GM12878 (cell line): ENCODE measurements around the gene FCN2. TPM values are rescaled to one million over a fixed set of nuclear protein-coding genes. Genes with fewer than 3 reads are reported as not detected.

Experiments used
- ATAC-seq: fragments of 200-7000 bp; cut with Tn5 transposase; 3 replicates; pipeline ENCODE4 v1.9.1; 2020; ENCODE audit warnings: mild to moderate bottlenecking, moderate library complexity
- BruUV-seq: library from RNA; stranded (reverse); fragments of 400-500 nt; replicated peaks from 2 replicates; lab custom pipeline; 2021; lab: Mats Ljungman, UMichigan
- CTCF ChIA-PET: fragments of 300-600 bp; sonication (Branson Sonifier 250); formaldehyde crosslinking; extraction: SDS; loops from one replicate; lab custom pipeline; 2021; ENCODE audit warnings: inconsistent platforms; lab: Yijun Ruan, JAX
- POLR2A ChIA-PET: fragments of 350-600 bp; formaldehyde crosslinking; extraction: SDS; loops from one replicate; lab custom pipeline; 2021; ENCODE audit warnings: inconsistent platforms; lab: Charles Lee
- RAD21 ChIA-PET: fragments of 300-600 bp; sonication (Branson Sonifier 250); formaldehyde crosslinking; loops from one replicate; lab custom pipeline; 2023; ENCODE audit warnings: antibody characterized with exemption; ENCODE audit not compliant: unreplicated experiment; lab: Charles Lee
- SMC1A ChIA-PET: fragments of 300-600 bp; sonication (Branson Sonifier 250); formaldehyde crosslinking; loops from one replicate; lab custom pipeline; 2023; ENCODE audit not compliant: unreplicated experiment, uncharacterized antibody; lab: Charles Lee
- DNase-seq: peaks from one replicate; pipeline ENCODE4 v3.0.0-alpha.2; 2011; ENCODE audit warnings: low read depth, low spot score
- FAIRE-seq: peaks from 3 replicates; lab custom pipeline; 2011; peaks lifted over from hg19 to GRCh38; lab: Jason Lieb, UNC
- H2AFZ ChIP-seq: 2 replicates; pipeline ENCODE4 v1.6.0; 2011; ENCODE audit warnings: low read depth, low read length, control low read depth; ENCODE audit not compliant: control insufficient read depth
- H3K27ac ChIP-seq: 2 replicates; pipeline ENCODE4 v1.5.1; 2011; ENCODE audit warnings: control low read depth; ENCODE audit not compliant: control insufficient read depth, insufficient read depth
- H3K27me3 ChIP-seq, 2 experiments: replicated peaks in 1 of 2; 2 replicates each; pipeline versions ENCODE4 v1.6.0 to v1.6.1; 2011; ENCODE audit warnings: low read length in 1 of 2; ENCODE audit not compliant: control insufficient read depth in 2 of 2, insufficient read depth in 2 of 2
- H3K36me3 ChIP-seq, 2 experiments: 2 replicates each; pipeline ENCODE4 v1.5.1; 2011; ENCODE audit warnings: low read length in 1 of 2; ENCODE audit not compliant: control insufficient read depth in 2 of 2, insufficient read depth in 2 of 2
- H3K4me1 ChIP-seq: 2 replicates; pipeline ENCODE4 v1.6.1; 2011; ENCODE audit warnings: mild to moderate bottlenecking, low read length, moderate library complexity, mixed read lengths; ENCODE audit not compliant: control insufficient read depth, insufficient read depth
- H3K4me2 ChIP-seq: 2 replicates; pipeline ENCODE4 v1.6.0; 2011; ENCODE audit warnings: control low read depth; ENCODE audit not compliant: control insufficient read depth, insufficient read depth
- H3K4me3 ChIP-seq: fragments of 200-600 bp; sonication (generic); 2 replicates; pipeline ENCODE4 v1.5.1; 2016
- H3K79me2 ChIP-seq: 2 replicates; pipeline ENCODE4 v1.6.0; 2011; ENCODE audit warnings: low read length; ENCODE audit not compliant: control insufficient read depth, insufficient read depth
- H3K9ac ChIP-seq: 2 replicates; pipeline ENCODE4 v1.8.0; 2011; ENCODE audit warnings: low read length, control low read depth, mixed read lengths; ENCODE audit not compliant: control insufficient read depth, insufficient read depth
- H3K9me3 ChIP-seq: replicated peaks from 3 replicates; pipeline ENCODE4 v1.5.1; 2011; ENCODE audit warnings: mild to moderate bottlenecking, low read length; ENCODE audit not compliant: control insufficient read depth, insufficient read depth
- H4K20me1 ChIP-seq: 2 replicates; pipeline ENCODE4 v1.6.0; 2011; ENCODE audit not compliant: control insufficient read depth, insufficient read depth
- BRCA1 ChIP-seq: IDR thresholded peaks from 2 replicates; pipeline ENCODE4 v1.6.1; 2011; ENCODE audit warnings: low read depth, low read length, improper control_type of control experiment
- POLR2A ChIP-seq: IDR thresholded peaks from 2 replicates; pipeline ENCODE4 v1.6.1; 2011; ENCODE audit warnings: low read depth, mild to moderate bottlenecking, low read length
- POLR2AphosphoS5 ChIP-seq: IDR thresholded peaks from 2 replicates; pipeline ENCODE4 v1.6.1; 2011; ENCODE audit warnings: mild to moderate bottlenecking, low read length, inconsistent platforms
- TAF1 ChIP-seq: IDR thresholded peaks from 2 replicates; pipeline ENCODE4 v1.6.1; 2011; ENCODE audit warnings: mild to moderate bottlenecking, low read depth, low read length, borderline replicate concordance
- TCF12 ChIP-seq: IDR thresholded peaks from 2 replicates; pipeline ENCODE4 v1.6.1; 2011; ENCODE audit warnings: low read depth, mild to moderate bottlenecking, low read length
- TCF3 ChIP-seq: IDR thresholded peaks from 2 replicates; pipeline ENCODE4 v1.6.1; 2012; ENCODE audit warnings: low read depth, mild to moderate bottlenecking, low read length, borderline replicate concordance; ENCODE audit not compliant: insufficient read depth
- ZZZ3 ChIP-seq: IDR thresholded peaks from 2 replicates; pipeline ENCODE4 v1.6.1; 2011; ENCODE audit warnings: low read depth; ENCODE audit not compliant: control insufficient read depth, insufficient read length
- WGBS: methylation state at CpG from one replicate; pipeline ENCODE4 v1.1.6; 2016; ENCODE audit warnings: low lambda C conversion rate; ENCODE audit not compliant: insufficient replicate concordance, insufficient coverage; ENCODE audit errors: missing lambda C conversion rate; 5-methylcytosine and 5-hydroxymethylcytosine counted together
- in situ Hi-C: fragments of 300-500 bp; cut with MboI; formaldehyde crosslinking; loops from 9 replicates; pipeline ENCODE4 v1.14.3; 2018; ENCODE audit warnings: mixed read lengths
- intact Hi-C: fragments of 100-400 bp; cut with micrococcal nuclease; formaldehyde crosslinking; loops from one replicate; pipeline ENCODE4 v1.14.2; 2022; ENCODE audit not compliant: unreplicated experiment
- polyA plus RNA-seq, 11 experiments: library from polyadenylated mRNA; depleted of rRNA in 4 of 11; unstranded in 6 of 11; stranded (reverse) in 5 of 11; fragments of >200 nt; fragmentation: Nextera tagmentation in 4 of 11; fragmentation: Illumina TruSeq in 1 of 11; extraction: Ambion mirVana in 4 of 11; extraction: Trizol in 1 of 11; gene quantifications; 1 replicate in 1 of 11; 2 replicates in 10 of 11; pipeline versions ENCODE4 v1.2.1 to v1.2.3, GENCODE V29; 2011 to 2016; ENCODE audit warnings: inconsistent platforms in 2 of 11, missing spikeins in 2 of 11, low read depth in 1 of 11
- total RNA-seq, 4 experiments: library from RNA; depleted of rRNA in 3 of 4; stranded (reverse); fragments of >200 nt in 3 of 4; fragmentation: Illumina TruSeq in 1 of 4; extraction: Trizol in 1 of 4; gene quantifications; 2 replicates each; pipeline versions ENCODE4 v1.2.1 to v1.2.3, GENCODE V29; 2013 to 2021
- TF ChIP-seq, protein P1 (sequence below): IDR thresholded peaks from 2 replicates; pipeline ENCODE4 v1.6.1; 2011; ENCODE audit warnings: borderline replicate concordance, low read depth, mild to moderate bottlenecking, moderate library complexity, low read length; ENCODE audit not compliant: insufficient read depth, poor library complexity, severe bottlenecking
- TF ChIP-seq, protein P2 (sequence below): fragments of 450-650 bp; IDR thresholded peaks from 2 replicates; pipeline ENCODE4 v1.6.1; 2017; ENCODE audit warnings: borderline replicate concordance

The FCN2 gene
- total and polyA plus RNA-seq, 10 of the 15 experiments (the other 5 are each of a cell fraction or from before 2014, with no cell fraction given): not detected

DNA sequence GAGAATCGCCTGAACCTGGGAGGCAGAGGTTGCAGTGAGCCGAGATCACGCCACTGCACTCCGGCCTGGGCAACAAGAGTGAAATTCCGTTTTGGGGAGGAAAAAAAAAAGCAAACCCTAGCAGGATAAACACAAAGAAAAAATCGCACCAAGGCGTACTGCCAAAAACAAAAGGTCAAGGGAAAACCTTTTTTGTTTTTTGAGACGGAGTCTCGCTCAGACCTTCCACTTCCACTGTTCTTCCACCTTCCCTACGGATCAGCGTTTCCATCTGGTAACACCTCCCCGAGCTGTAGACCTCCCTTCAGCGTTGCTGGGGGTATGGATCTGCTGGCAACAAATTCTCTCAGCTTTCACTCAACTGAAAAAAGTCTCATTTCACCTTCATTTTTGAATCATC, 20.1 kb upstream of the FCN2 start:
- in situ Hi-C loops: no loop called here
- no peak overlapping the region for H3K4me3 ChIP-seq
- no peak for FAIRE-seq
- no peaks in the 10 kb centered on the region for H3K79me2 ChIP-seq
- CTCF ChIA-PET: interaction anchor here (1.4 kb wide), 1 partner anchor 82 kb away, joined by 3 read pairs; no protein-coding TSS in a partner anchor
- intact Hi-C loops: no loop called here
- no peak overlapping the region for H3K9ac ChIP-seq
- no peak for ATAC-seq
- POLR2A ChIA-PET: no interaction called here
- no peaks in the 10 kb centered on the region for H3K36me3 ChIP-seq
- H3K4me1 ChIP-seq: peaks cover 19% of the 10 kb centered on the region
- 64% methylated on average over 13 of the region's 13 CpGs for WGBS
- H3K27me3 ChIP-seq: no peaks in the 10 kb centered on the region
- TF ChIP-seq TAF1 (no peak), TCF12 (no peak), BRCA1 (no peak), POLR2AphosphoS5 (no peak), ZZZ3 (no peak), POLR2A (no peak), TCF3 (no peak)
- TF ChIP-seq, protein P1, sequence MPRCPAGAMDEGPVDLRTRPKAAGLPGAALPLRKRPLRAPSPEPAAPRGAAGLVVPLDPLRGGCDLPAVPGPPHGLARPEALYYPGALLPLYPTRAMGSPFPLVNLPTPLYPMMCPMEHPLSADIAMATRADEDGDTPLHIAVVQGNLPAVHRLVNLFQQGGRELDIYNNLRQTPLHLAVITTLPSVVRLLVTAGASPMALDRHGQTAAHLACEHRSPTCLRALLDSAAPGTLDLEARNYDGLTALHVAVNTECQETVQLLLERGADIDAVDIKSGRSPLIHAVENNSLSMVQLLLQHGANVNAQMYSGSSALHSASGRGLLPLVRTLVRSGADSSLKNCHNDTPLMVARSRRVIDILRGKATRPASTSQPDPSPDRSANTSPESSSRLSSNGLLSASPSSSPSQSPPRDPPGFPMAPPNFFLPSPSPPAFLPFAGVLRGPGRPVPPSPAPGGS: no peak
- TF ChIP-seq, protein P2, sequence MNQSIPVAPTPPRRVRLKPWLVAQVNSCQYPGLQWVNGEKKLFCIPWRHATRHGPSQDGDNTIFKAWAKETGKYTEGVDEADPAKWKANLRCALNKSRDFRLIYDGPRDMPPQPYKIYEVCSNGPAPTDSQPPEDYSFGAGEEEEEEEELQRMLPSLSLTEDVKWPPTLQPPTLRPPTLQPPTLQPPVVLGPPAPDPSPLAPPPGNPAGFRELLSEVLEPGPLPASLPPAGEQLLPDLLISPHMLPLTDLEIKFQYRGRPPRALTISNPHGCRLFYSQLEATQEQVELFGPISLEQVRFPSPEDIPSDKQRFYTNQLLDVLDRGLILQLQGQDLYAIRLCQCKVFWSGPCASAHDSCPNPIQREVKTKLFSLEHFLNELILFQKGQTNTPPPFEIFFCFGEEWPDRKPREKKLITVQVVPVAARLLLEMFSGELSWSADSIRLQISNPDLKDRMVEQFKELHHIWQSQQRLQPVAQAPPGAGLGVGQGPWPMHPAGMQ: no peak
- TF ChIP-seq, all 136 proteins: peak for 0
- BruUV-seq: no TSS peak
- H3K27ac ChIP-seq: no peak overlapping the region
- no peak overlapping the region for H3K4me2 ChIP-seq
- SMC1A ChIA-PET: no interaction called here
- no peak for DNase-seq
- H3K9me3 ChIP-seq: no peaks in the 10 kb centered on the region; the same call in 1 of the 3 replicates
- H4K20me1 ChIP-seq: no peaks in the 10 kb centered on the region
- RAD21 ChIA-PET: no interaction called here
- no peak overlapping the region for H2AFZ ChIP-seq
